Activated naive CD8-positive, alpha-beta T cell treated with anti-CD3 and anti-CD28 coated beads, Interleukin-2, amount 10 ng/mL, durations not matched to agents 7 days and 5 days (primary cell): Measurements from ENCODE around the gene MAP7D2. TPM values are rescaled to one million over a fixed set of nuclear protein-coding genes. Genes with fewer than 3 reads are reported as not detected.
A peak's percentile ranks its signal among the peaks of the same experiment; 100 is the strongest.
"Not testable (repeated sequence)": the region's sequence is repeated elsewhere in the genome, so short reads cannot be mapped to it uniquely, and the experiment has no call there.

Source experiments
- ATAC-seq: fragments of 150-1000 bp; cut with Tn5 transposase; one replicate; pipeline ENCODE4 v1.10.0; 2021; ENCODE audit warnings: low read depth, moderate library complexity
- POLR2A ChIA-PET: fragments of 350-600 bp; sonication (Branson Sonifier 250); formaldehyde crosslinking; loops from one replicate; lab custom pipeline; 2021; ENCODE audit warnings: antibody characterized with exemption; lab: Charles Lee
- DNase-seq: peaks from one replicate; pipeline ENCODE4 v3.0.0; 2021
- H3K27ac Mint-ChIP-seq: one replicate; pipeline ENCODE4 v1.8.0; 2022; ENCODE audit warnings: mild to moderate bottlenecking, mixed read lengths
- H3K27me3 Mint-ChIP-seq: one replicate; pipeline ENCODE4 v1.8.0; 2022; ENCODE audit warnings: mild to moderate bottlenecking, moderate library complexity, mixed read lengths
- H3K36me3 Mint-ChIP-seq: one replicate; pipeline ENCODE4 v1.8.0; 2021; ENCODE audit warnings: mild to moderate bottlenecking, mixed read lengths
- H3K4me1 Mint-ChIP-seq: one replicate; pipeline ENCODE4 v1.8.0; 2021; ENCODE audit warnings: mixed read lengths
- H3K4me3 Mint-ChIP-seq: one replicate; pipeline ENCODE4 v1.8.0; 2022; ENCODE audit warnings: mild to moderate bottlenecking, moderate library complexity, mixed read lengths
- H3K9me3 Mint-ChIP-seq: one replicate; pipeline ENCODE4 v1.8.0; 2021; ENCODE audit warnings: mixed read lengths
- total RNA-seq, 2 experiments: library from RNA; stranded (reverse); gene quantifications; one replicate each; pipeline ENCODE4 v1.2.3, GENCODE V29; 2021

MAP7D2 gene
- under 1 TPM; 0.17 to 0.30 TPM for total RNA-seq

GRCh38 chrX:20116577-20117240 is at the start of gene MAP7D2:
Gene MAP7D2, minus strand, starts transcription at chrX:20116907. Its CDS starts 28 bp downstream, at chrX:20116879.
- H3K4me3 Mint-ChIP-seq: peak within 1 kb of the TSS; percentile 56

GRCh38 chrX:20162516-20162915 is 45.8 kb upstream of the MAP7D2 start:
- POLR2A ChIA-PET, ATAC-seq, DNase-seq, H3K9me3 Mint-ChIP-seq, H3K4me1 Mint-ChIP-seq, H3K4me3 Mint-ChIP-seq, H3K27me3 Mint-ChIP-seq, H3K27ac Mint-ChIP-seq: not testable (repeated sequence)
- H3K36me3 Mint-ChIP-seq: peaks cover 14% of the 10 kb centered on the region

More at GRCh38 chrX:20116577-20117240, at the start of gene MAP7D2:
- ATAC-seq (no peak), DNase-seq (peak; percentile 27)
- POLR2A ChIA-PET: no interaction called here
- H3K27me3 Mint-ChIP-seq: peaks cover 11% of the 10 kb centered on the region
- H3K27ac Mint-ChIP-seq: no peak within 1 kb of the TSS
- no peaks in the 10 kb centered on the region for H3K9me3 Mint-ChIP-seq
- no peaks in the 10 kb centered on the region for H3K36me3 Mint-ChIP-seq
- peaks cover 8% of the 10 kb centered on the region for H3K4me1 Mint-ChIP-seq

- POLR2A ChIA-PET: no interaction called here
- Mint-ChIP-seq H3K27ac (no peak overlapping the region), H3K36me3 (peaks cover 20% of the 10 kb centered on the region), H3K27me3 (no peaks in the 10 kb centered on the region), H3K9me3 (no peaks in the 10 kb centered on the region), H3K4me1 (no peaks in the 10 kb centered on the region), H3K4me3 (no peak overlapping the region)
- DNase-seq (no peak), ATAC-seq (no peak)
Observed at GRCh38 chrX:20159797-20160385, 43.2 kb upstream of the MAP7D2 start.

- POLR2A ChIA-PET: no interaction called here
- H3K27me3 Mint-ChIP-seq: no peaks in the 10 kb centered on the region
- DNase-seq (no peak), ATAC-seq (no peak)
- no peak overlapping the region for H3K4me3 Mint-ChIP-seq
- H3K27ac Mint-ChIP-seq: no peak overlapping the region
- no peaks in the 10 kb centered on the region for H3K4me1 Mint-ChIP-seq
- peaks cover 31% of the 10 kb centered on the region for H3K36me3 Mint-ChIP-seq
- no peaks in the 10 kb centered on the region for H3K9me3 Mint-ChIP-seq
Observed at GRCh38 chrX:20151689-20152088, 35.0 kb upstream of the MAP7D2 start.

- no peaks in the 10 kb centered on the region for H3K9me3 Mint-ChIP-seq
- no peak for DNase-seq
Observed at GRCh38 chrX:20149326-20149725, 32.6 kb upstream of the MAP7D2 start.

GRCh38 chrX:20147561-20147960 is 30.9 kb upstream of the MAP7D2 start:
- Mint-ChIP-seq H3K9me3 (no peaks in the 10 kb centered on the region), H3K27me3 (no peaks in the 10 kb centered on the region), H3K4me1 (peaks cover 7% of the 10 kb centered on the region), H3K4me3 (no peak overlapping the region), H3K36me3 (peaks cover 19% of the 10 kb centered on the region), H3K27ac (no peak overlapping the region)
- ATAC-seq (no peak), DNase-seq (no peak)
- POLR2A ChIA-PET: no interaction called here

More at GRCh38 chrX:20149326-20149725, 32.6 kb upstream of the MAP7D2 start:
- Mint-ChIP-seq H3K27me3 (no peaks in the 10 kb centered on the region), H3K4me1 (peaks cover 5% of the 10 kb centered on the region), H3K36me3 (peaks cover 22% of the 10 kb centered on the region), H3K4me3 (no peak overlapping the region), H3K27ac (no peak overlapping the region)
- ATAC-seq: no peak
- POLR2A ChIA-PET: no interaction called here

- POLR2A ChIA-PET: interaction anchor here (0.6 kb wide), 1 partner anchor 151 kb away, joined by 3 read pairs; no protein-coding TSS in a partner anchor
- no peak overlapping the region for H3K27ac Mint-ChIP-seq
- no peak for ATAC-seq
- H3K4me3 Mint-ChIP-seq: no peak overlapping the region
- H3K36me3 Mint-ChIP-seq: peaks cover 10% of the 10 kb centered on the region
- no peaks in the 10 kb centered on the region for H3K9me3 Mint-ChIP-seq
- H3K4me1 Mint-ChIP-seq: peaks cover 15% of the 10 kb centered on the region
- no peak for DNase-seq
- no peaks in the 10 kb centered on the region for H3K27me3 Mint-ChIP-seq
Observed at GRCh38 chrX:20144491-20144890, 27.8 kb upstream of the MAP7D2 start.

- DNase-seq (no peak), ATAC-seq (no peak)
- no peaks in the 10 kb centered on the region for H3K9me3 Mint-ChIP-seq
- POLR2A ChIA-PET: no interaction called here
- H3K27me3 Mint-ChIP-seq: no peaks in the 10 kb centered on the region
- H3K4me1 Mint-ChIP-seq: peaks cover 19% of the 10 kb centered on the region
- H3K27ac Mint-ChIP-seq: no peak overlapping the region
- peaks cover 8% of the 10 kb centered on the region for H3K36me3 Mint-ChIP-seq
- no peak overlapping the region for H3K4me3 Mint-ChIP-seq
Observed at GRCh38 chrX:20143561-20143960, 26.9 kb upstream of the MAP7D2 start.

- peaks cover 19% of the 10 kb centered on the region for H3K4me1 Mint-ChIP-seq
- no peak for ATAC-seq
- peak overlapping the region; percentile 61 for H3K4me3 Mint-ChIP-seq
- no peaks in the 10 kb centered on the region for H3K27me3 Mint-ChIP-seq
- no peak for DNase-seq
- H3K36me3 Mint-ChIP-seq: peaks cover 6% of the 10 kb centered on the region
- POLR2A ChIA-PET: no interaction called here
- peak overlapping the region; percentile 60 for H3K27ac Mint-ChIP-seq
- H3K9me3 Mint-ChIP-seq: no peaks in the 10 kb centered on the region
Observed at GRCh38 chrX:20143111-20143510, 26.4 kb upstream of the MAP7D2 start.

- peak; percentile 91 for DNase-seq
- peak within 1 kb of the TSS; percentile 86 for H3K27ac Mint-ChIP-seq
- POLR2A ChIA-PET: interaction anchor here (0.8 to 1.7 kb wide), 2 partner anchors 9 to 296 kb away, joined by 4 to 7 read pairs; no protein-coding TSS in a partner anchor
- peaks cover 6% of the 10 kb centered on the region for H3K36me3 Mint-ChIP-seq
- H3K4me1 Mint-ChIP-seq: peaks cover 20% of the 10 kb centered on the region
- ATAC-seq: peak; percentile 99
- peak within 1 kb of the TSS; percentile 85 for H3K4me3 Mint-ChIP-seq
- no peaks in the 10 kb centered on the region for H3K27me3 Mint-ChIP-seq
- H3K9me3 Mint-ChIP-seq: no peaks in the 10 kb centered on the region
Observed at GRCh38 chrX:20141281-20142220, 24.8 kb upstream of the MAP7D2 start, which contains the start of gene EIF1AX. Gene EIF1AX, minus strand, starts transcription at chrX:20141838. Its CDS starts 198 bp downstream, at chrX:20141640.

GRCh38 chrX:20140420-20140819 is 23.7 kb upstream of the MAP7D2 start:
- ATAC-seq (no peak), DNase-seq (no peak)
- H3K4me1 Mint-ChIP-seq: peaks cover 26% of the 10 kb centered on the region

GRCh38 chrX:20139966-20140365 is 23.3 kb upstream of the MAP7D2 start:
- no peaks in the 10 kb centered on the region for H3K27me3 Mint-ChIP-seq
- H3K27ac Mint-ChIP-seq: no peak overlapping the region
- POLR2A ChIA-PET: no interaction called here
- H3K36me3 Mint-ChIP-seq: peaks cover 10% of the 10 kb centered on the region
- ATAC-seq (no peak), DNase-seq (no peak)
- H3K9me3 Mint-ChIP-seq: no peaks in the 10 kb centered on the region
- peak overlapping the region; percentile 85 for H3K4me3 Mint-ChIP-seq
- peaks cover 26% of the 10 kb centered on the region for H3K4me1 Mint-ChIP-seq

More at GRCh38 chrX:20140420-20140819, 23.7 kb upstream of the MAP7D2 start:
- POLR2A ChIA-PET: interaction anchor here (1.7 kb wide), 1 partner anchor 8 kb away, joined by 7 read pairs; no protein-coding TSS in a partner anchor
- peak overlapping the region; percentile 75 for H3K27ac Mint-ChIP-seq
- no peaks in the 10 kb centered on the region for H3K27me3 Mint-ChIP-seq
- H3K4me3 Mint-ChIP-seq: peak overlapping the region; percentile 85
- H3K9me3 Mint-ChIP-seq: no peaks in the 10 kb centered on the region
- peaks cover 10% of the 10 kb centered on the region for H3K36me3 Mint-ChIP-seq

GRCh38 chrX:20135944-20136343 is 19.2 kb upstream of the MAP7D2 start:
- peaks cover 10% of the 10 kb centered on the region for H3K36me3 Mint-ChIP-seq

More at GRCh38 chrX:20135944-20136343, 19.2 kb upstream of the MAP7D2 start:
- H3K4me3 Mint-ChIP-seq: no peak overlapping the region
- POLR2A ChIA-PET: no interaction called here
- H3K27ac Mint-ChIP-seq: no peak overlapping the region
- no peaks in the 10 kb centered on the region for H3K9me3 Mint-ChIP-seq
- no peak for ATAC-seq
- no peaks in the 10 kb centered on the region for H3K27me3 Mint-ChIP-seq
- H3K4me1 Mint-ChIP-seq: peaks cover 20% of the 10 kb centered on the region
- DNase-seq: no peak
